Measurements from ENCODE around the gene GCHFR. TPM values are rescaled to one million over a fixed set of nuclear protein-coding genes. Genes with fewer than 3 reads are reported as not detected.
A peak's percentile ranks its signal among the peaks of the same experiment; 100 is the strongest.

The GCHFR gene
- total and polyA plus RNA-seq, 5 donors: 6.1 to 14.9 (median 8.1) TPM

DNA sequence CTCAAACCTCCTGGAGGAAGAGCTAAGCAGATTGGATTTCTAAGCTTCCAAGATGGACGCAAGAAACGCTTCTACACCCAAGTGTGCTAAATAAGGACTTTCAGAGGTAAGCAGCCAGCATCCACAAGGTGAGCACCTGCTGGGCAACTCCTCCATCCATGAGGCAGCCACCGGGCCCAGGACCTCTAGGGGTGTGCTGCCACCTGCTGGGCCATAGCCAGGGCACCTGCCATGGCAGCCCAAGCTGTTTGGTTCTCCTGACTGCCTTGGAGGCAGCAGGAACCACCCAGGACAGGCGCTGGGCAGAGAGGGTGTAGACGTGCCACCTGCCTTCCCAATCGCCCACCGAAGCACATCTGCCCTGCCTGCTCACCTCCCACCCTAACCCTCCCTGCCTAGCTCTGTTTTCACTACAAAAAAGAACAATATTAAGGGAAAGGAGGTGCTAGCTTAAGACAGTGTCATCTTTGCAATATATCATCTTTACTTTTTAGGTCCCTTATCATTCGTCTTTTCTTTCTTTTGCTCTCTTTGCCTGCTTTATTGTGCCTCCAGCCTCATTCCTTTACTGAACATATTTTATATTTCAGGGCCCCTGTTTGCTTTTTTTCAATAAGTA, 18.9 kb downstream of the GCHFR start:
- intact Hi-C loops (cut with DNase I): no loop called here
- no peaks in the 10 kb centered on the region for H3K27me3 ChIP-seq (ENCODE audit: control insufficient read depth, insufficient read depth)
- WGBS: 66% methylated on average over 8 of the region's 8 CpGs
- H3K4me3 ChIP-seq (ENCODE audit: low read length): no peak overlapping the region
- peaks cover 7% of the 10 kb centered on the region for H3K4me1 ChIP-seq (ENCODE audit: control insufficient read depth, insufficient read depth, low read length)
- peak in 2 of 3 donors; percentile 69 to 77 for DNase-seq
- peak; percentile 70 to 73 for ATAC-seq
- H3K27ac ChIP-seq (ENCODE audit: low read length): no peak overlapping the region
- H3K9me3 ChIP-seq (ENCODE audit: control insufficient read depth, low read length): no peaks in the 10 kb centered on the region

DNA sequence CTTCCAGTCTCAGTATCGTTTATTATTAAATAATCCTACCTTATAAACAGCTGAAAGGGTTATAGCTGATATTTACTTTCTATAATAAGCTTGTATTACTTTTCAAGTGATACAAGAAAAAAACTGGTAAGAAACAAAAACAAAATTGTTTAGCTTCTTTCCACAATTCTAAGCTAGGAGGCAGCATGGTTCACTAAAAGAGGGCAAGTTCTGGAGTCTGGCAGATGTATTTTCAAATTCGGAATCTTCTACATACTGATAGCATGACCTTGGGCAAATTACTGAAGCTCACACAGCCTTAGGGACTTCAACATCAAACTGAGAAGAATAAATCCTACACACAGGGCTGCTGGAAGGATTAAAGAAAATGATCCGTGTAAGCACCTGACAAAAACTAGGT, 21.3 kb downstream of the GCHFR start:
- Histone ChIP-seq H3K4me1 (ENCODE audit: control insufficient read depth, insufficient read depth, low read length) (peaks cover 7% of the 10 kb centered on the region), H3K27me3 (ENCODE audit: control insufficient read depth, insufficient read depth) (no peaks in the 10 kb centered on the region), H3K4me3 (ENCODE audit: low read length) (no peak overlapping the region), H3K9me3 (ENCODE audit: control insufficient read depth, low read length) (no peaks in the 10 kb centered on the region), H3K27ac (ENCODE audit: low read length) (no peak overlapping the region)
- ATAC-seq (no peak), DNase-seq (no peak)
- intact Hi-C loops (cut with DNase I): no loop called here
- 64% methylated on average over 3 of the region's 3 CpGs for WGBS

DNA sequence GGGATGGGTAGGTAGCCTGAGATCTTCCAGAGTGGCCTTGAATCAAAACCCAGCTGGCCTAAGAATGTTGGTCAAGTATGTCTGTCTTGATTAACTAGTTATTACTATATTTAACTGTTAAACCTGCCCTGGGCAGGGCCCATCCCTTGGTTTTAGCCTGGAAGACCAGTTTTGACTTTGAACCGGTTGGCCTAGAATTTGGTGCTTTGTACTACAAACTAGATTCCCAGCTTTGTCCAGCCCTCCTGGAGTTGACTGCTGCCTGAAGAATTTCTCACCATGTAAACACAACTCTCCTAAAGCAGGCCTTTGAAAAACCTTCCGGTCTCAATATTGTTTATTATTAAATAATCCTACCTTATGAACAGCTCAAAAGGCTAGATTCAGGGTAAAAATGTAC, 21.9 kb downstream of the GCHFR start:
- ATAC-seq (no peak), DNase-seq (no peak)
- WGBS: 92% methylated on average over 2 of the region's 2 CpGs
- Histone ChIP-seq H3K4me1 (ENCODE audit: control insufficient read depth, insufficient read depth, low read length) (peaks cover 7% of the 10 kb centered on the region), H3K27ac (ENCODE audit: low read length) (no peak overlapping the region), H3K27me3 (ENCODE audit: control insufficient read depth, insufficient read depth) (no peaks in the 10 kb centered on the region), H3K9me3 (ENCODE audit: control insufficient read depth, low read length) (no peaks in the 10 kb centered on the region), H3K4me3 (ENCODE audit: low read length) (no peak overlapping the region)
- intact Hi-C loops (cut with DNase I): no loop called here

DNA sequence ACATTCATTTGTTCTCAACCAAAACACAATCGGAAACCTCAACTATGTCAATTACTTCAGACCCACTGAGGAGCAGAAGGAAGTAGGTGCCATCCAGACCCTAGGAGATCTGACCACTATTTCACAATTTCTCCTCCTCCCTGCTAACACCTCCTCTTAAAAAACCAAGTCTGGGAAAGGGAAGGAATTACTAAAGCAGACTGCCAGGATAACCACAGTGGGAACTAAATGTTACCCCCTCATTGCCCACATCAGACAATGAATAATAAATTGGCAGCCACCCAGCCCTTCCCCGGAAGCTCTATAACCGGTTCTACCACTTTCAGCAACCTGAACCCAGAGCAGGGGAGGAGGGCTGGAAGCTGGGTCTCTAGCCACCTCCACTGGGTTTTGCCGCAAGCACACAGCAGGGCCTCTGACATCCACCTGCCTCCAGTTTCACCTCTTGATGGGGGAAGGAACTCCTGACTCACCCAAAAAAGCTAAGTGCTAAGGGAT, 23.5 kb downstream of the GCHFR start:
- H3K9me3 ChIP-seq (ENCODE audit: control insufficient read depth, low read length): no peaks in the 10 kb centered on the region
- WGBS: 42% methylated on average over 4 of the region's 4 CpGs
- ATAC-seq (peak; percentile 22 to 43), DNase-seq (no peak)
- peaks cover 7% of the 10 kb centered on the region for H3K4me1 ChIP-seq (ENCODE audit: control insufficient read depth, insufficient read depth, low read length)
- no peaks in the 10 kb centered on the region for H3K27me3 ChIP-seq (ENCODE audit: control insufficient read depth, insufficient read depth)
- intact Hi-C loops (cut with DNase I): no loop called here
- H3K27ac ChIP-seq (ENCODE audit: low read length): no peak overlapping the region
- H3K4me3 ChIP-seq (ENCODE audit: low read length): no peak overlapping the region

DNA sequence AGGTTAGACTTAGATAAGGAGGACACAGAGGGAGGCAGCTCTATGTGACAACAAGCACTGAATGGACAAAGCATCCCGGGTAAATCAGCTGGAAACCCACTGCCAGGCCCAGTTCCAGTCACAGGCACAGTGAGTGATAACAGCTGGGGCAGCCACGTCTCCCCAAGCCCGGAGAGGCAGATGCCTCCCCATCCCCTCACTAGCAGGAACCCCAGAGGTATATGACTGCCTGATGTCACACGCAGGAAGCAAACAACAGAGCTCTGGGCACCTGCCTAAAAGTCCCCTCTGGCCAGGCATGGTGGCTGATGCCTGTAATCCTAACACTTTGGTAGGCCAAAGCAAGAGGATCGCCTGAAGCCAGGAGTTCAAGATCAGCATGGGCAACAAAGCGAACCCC, 24.1 kb downstream of the GCHFR start:
- Histone ChIP-seq H3K4me1 (ENCODE audit: control insufficient read depth, insufficient read depth, low read length) (peaks cover 7% of the 10 kb centered on the region), H3K4me3 (ENCODE audit: low read length) (no peak overlapping the region), H3K27me3 (ENCODE audit: control insufficient read depth, insufficient read depth) (no peaks in the 10 kb centered on the region), H3K27ac (ENCODE audit: low read length) (no peak overlapping the region), H3K9me3 (ENCODE audit: control insufficient read depth, low read length) (no peaks in the 10 kb centered on the region)
- ATAC-seq (no peak), DNase-seq (no peak)
- 57% methylated on average over 6 of the region's 6 CpGs for WGBS
- intact Hi-C loops (cut with DNase I): no loop called here

DNA sequence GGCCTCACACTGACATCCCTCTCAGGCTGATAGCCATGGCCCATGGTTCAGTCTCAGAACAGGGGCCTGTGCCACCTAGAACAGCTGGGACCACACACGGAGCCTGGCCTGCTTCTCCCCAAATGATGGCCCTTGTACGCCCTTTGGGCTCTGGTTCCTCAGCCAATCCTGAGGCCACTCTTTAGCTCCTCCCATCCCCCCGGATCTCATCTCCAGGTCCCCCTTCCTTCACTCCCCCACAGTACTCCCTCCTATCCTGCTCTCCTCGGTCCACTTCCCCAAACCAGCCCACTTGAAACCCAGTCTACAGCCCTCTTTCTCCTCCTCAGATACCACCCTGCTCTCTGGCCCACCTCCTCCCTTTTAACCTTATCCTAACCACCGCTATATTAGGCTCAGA, 25.3 kb downstream of the GCHFR start:
- ATAC-seq (no peak), DNase-seq (no peak)
- no peak overlapping the region for H3K4me3 ChIP-seq (ENCODE audit: low read length)
- no peak overlapping the region for H3K27ac ChIP-seq (ENCODE audit: low read length)
- no peaks in the 10 kb centered on the region for H3K27me3 ChIP-seq (ENCODE audit: control insufficient read depth, insufficient read depth)
- intact Hi-C loops (cut with DNase I): no loop called here
- WGBS: 74% methylated on average over 5 of the region's 5 CpGs
- peaks cover 7% of the 10 kb centered on the region for H3K4me1 ChIP-seq (ENCODE audit: control insufficient read depth, insufficient read depth, low read length)
- H3K9me3 ChIP-seq (ENCODE audit: control insufficient read depth, low read length): no peaks in the 10 kb centered on the region

DNA sequence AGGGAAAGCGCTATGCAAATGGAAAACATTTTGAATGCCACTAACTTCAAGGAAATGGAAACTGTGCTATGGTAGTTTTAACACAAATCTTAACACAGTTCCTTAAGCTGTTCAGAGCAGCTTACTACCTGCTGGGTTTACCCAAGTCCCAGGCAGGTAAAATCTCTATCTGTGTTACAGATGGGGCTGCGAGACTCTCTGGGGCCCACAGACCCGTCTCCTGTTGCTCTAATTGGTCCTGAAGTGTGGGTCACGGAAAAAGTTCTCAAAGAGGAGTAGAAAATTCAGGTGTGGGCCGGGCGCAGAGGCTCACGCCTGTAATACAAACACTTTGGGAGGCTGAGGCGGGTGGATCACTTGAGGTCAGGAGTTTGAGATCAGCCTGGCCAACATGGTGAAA, 26.1 kb downstream of the GCHFR start:
- no peak overlapping the region for H3K4me3 ChIP-seq (ENCODE audit: low read length)
- no peaks in the 10 kb centered on the region for H3K27me3 ChIP-seq (ENCODE audit: control insufficient read depth, insufficient read depth)
- DNase-seq (no peak), ATAC-seq (no peak)
- 96% methylated on average over 8 of the region's 8 CpGs for WGBS
- peaks cover 7% of the 10 kb centered on the region for H3K4me1 ChIP-seq (ENCODE audit: control insufficient read depth, insufficient read depth, low read length)
- intact Hi-C loops (cut with DNase I): no loop called here
- no peak overlapping the region for H3K27ac ChIP-seq (ENCODE audit: low read length)
- no peaks in the 10 kb centered on the region for H3K9me3 ChIP-seq (ENCODE audit: control insufficient read depth, low read length)

DNA sequence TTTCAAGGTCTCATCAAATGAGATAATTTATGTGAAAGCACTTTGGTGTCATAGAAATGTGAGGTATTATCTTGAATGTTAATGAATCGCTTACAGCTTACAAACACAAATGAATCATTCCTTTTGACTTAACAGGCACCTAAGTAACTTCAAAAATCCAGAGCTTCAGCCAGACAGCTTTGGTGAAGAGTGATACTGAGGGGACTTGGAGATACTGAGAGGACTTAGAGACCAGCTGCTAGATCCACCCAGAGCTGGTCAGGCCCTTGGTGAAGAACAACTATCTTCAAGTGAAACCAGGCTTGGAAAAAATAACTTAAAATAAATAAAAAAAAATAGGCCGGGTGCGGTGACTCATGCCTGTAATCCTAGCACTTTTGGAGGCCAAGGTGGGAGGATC, 26.9 kb downstream of the GCHFR start:
- no peak overlapping the region for H3K4me3 ChIP-seq (ENCODE audit: low read length)
- intact Hi-C loops (cut with DNase I): no loop called here
- H3K27me3 ChIP-seq (ENCODE audit: control insufficient read depth, insufficient read depth): no peaks in the 10 kb centered on the region
- H3K9me3 ChIP-seq (ENCODE audit: control insufficient read depth, low read length): no peaks in the 10 kb centered on the region
- DNase-seq (no peak), ATAC-seq (no peak)
- no peak overlapping the region for H3K27ac ChIP-seq (ENCODE audit: low read length)
- H3K4me1 ChIP-seq (ENCODE audit: control insufficient read depth, insufficient read depth, low read length): peaks cover 7% of the 10 kb centered on the region
- WGBS: 89% methylated on average over 3 of the region's 3 CpGs

DNA sequence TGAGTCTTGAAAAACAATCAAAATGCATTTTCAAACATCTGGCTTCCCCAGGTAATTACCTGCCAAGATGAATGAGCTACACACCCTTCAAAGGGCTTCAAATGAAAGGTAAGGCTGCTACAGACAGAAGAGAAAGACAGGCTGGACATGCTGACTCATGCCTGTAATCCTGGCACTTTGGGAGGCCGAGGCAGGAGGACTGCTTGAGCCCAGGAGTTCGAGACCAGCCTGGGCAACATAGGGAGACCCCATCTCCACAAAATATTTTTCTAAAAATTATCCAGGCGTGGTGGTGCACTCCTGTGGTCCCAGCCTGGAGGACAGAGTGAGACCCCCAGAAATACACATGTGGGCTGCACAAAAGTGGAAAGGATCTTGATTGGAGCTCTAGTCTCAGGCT, 28.5 kb downstream of the GCHFR start:
- 97% methylated on average over 3 of the region's 3 CpGs for WGBS
- Histone ChIP-seq H3K9me3 (ENCODE audit: control insufficient read depth, low read length) (no peaks in the 10 kb centered on the region), H3K4me1 (ENCODE audit: control insufficient read depth, insufficient read depth, low read length) (peaks cover 2% of the 10 kb centered on the region), H3K27ac (ENCODE audit: low read length) (no peak overlapping the region), H3K4me3 (ENCODE audit: low read length) (no peak overlapping the region), H3K27me3 (ENCODE audit: control insufficient read depth, insufficient read depth) (no peaks in the 10 kb centered on the region)
- ATAC-seq: no peak
- intact Hi-C loops (cut with DNase I): no loop called here
- no peak for DNase-seq

DNA sequence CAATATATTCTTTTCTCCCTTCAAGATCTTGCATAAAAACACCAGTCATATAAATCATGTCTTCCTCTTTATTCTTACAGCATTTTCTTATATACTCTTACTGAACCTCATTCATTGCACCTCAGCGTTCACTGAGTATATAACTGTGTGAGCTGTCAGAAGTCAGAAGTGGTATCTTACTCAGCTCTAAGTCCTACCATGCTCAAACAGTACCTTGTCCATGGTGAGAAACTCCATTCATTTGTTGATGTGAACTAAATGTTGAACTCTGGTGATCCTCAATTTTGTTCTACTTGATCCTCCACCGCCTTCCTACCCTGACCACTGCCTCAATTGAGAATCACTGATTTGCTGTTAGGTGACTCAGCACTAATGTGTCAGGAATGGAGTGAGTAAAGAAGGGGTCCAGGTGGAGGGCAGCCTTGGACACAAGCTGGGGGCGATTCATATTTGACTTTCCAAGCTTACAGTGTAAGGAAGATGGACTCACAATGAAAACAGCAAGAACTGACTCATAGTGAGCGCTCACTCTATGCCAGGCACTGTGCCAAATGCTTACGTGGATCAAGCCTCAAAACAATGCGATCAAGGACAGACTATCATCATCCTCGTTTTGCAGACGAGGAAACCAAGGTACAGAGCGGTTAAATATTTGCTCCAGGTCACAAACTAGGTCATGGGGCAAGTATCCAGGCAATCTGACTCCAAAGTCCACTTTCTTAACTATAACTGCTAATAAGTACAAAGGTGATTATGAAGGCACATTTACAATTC, 29.5 kb downstream of the GCHFR start:
- peak in 1 of 3 donors; percentile 35 for DNase-seq
- H3K9me3 ChIP-seq (ENCODE audit: control insufficient read depth, low read length): no peaks in the 10 kb centered on the region
- H3K27me3 ChIP-seq (ENCODE audit: control insufficient read depth, insufficient read depth): no peaks in the 10 kb centered on the region
- H3K27ac ChIP-seq (ENCODE audit: low read length): no peak overlapping the region
- WGBS: 66% methylated on average over 9 of the region's 9 CpGs
- no peaks in the 10 kb centered on the region for H3K4me1 ChIP-seq (ENCODE audit: control insufficient read depth, insufficient read depth, low read length)
- ATAC-seq: peak; percentile 30 to 68
- intact Hi-C loops (cut with DNase I): no loop called here
- no peak overlapping the region for H3K4me3 ChIP-seq (ENCODE audit: low read length)

DNA sequence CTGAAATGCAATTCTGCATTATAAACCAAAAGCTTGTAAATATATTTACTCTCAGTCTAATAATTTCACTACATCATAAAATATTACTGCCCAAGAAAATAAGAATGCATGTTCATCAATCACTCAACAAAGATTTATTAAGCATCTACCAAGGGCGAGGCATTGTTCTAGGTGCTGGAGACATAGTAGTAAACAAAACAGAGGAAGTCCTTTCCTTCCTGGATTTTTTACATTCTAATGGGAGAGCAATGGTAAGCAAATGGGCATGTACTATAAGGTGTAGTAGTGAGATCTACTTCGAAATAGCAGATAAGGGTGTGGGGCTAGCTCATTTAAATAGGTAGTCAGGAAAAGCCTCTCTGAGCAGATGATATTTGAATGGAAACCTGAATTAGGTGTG, 32.2 kb downstream of the GCHFR start:
- no peak overlapping the region for H3K27ac ChIP-seq (ENCODE audit: low read length)
- intact Hi-C loops (cut with DNase I): no loop called here
- 69% methylated on average over 2 of the region's 2 CpGs for WGBS
- no peaks in the 10 kb centered on the region for H3K27me3 ChIP-seq (ENCODE audit: control insufficient read depth, insufficient read depth)
- no peak overlapping the region for H3K4me3 ChIP-seq (ENCODE audit: low read length)
- H3K4me1 ChIP-seq (ENCODE audit: control insufficient read depth, insufficient read depth, low read length): no peaks in the 10 kb centered on the region
- DNase-seq (no peak), ATAC-seq (no peak)
- H3K9me3 ChIP-seq (ENCODE audit: control insufficient read depth, low read length): no peaks in the 10 kb centered on the region
